IgD-negative memory B cell (primary cell): Measurements from ENCODE around the gene TNFAIP8L1. TPM values are rescaled to one million over a fixed set of nuclear protein-coding genes. Genes with fewer than 3 reads are reported as not detected.

Source experiments
- polyA plus RNA-seq: library from polyadenylated mRNA; unstranded; fragments of 300-500 nt; fragmentation: Illumina TruSeq; gene quantifications from one replicate; pipeline ENCODE4 v1.2.3, GENCODE V29; 2021

The TNFAIP8L1 gene
- polyA plus RNA-seq, 1 donor from 2014 or later, result 18.4 TPM

Other genes with a start within 250 kb of the TNFAIP8L1 start
- gene SH3GL1, start 239.0 kb upstream of the TNFAIP8L1 start, polyA plus RNA-seq, result 23.7 TPM
- 6.9 TPM for gene CHAF1A, start 236.9 kb upstream of the TNFAIP8L1 start, polyA plus RNA-seq
- 7.0 TPM for gene UBXN6, start 181.7 kb upstream of the TNFAIP8L1 start, polyA plus RNA-seq
- gene HDGFL2, start 167.2 kb upstream of the TNFAIP8L1 start, polyA plus RNA-seq, result 31.9 TPM
- gene PLIN4, start 121.0 kb upstream of the TNFAIP8L1 start, polyA plus RNA-seq, result 0.15 TPM
- gene PLIN5, start 104.3 kb upstream of the TNFAIP8L1 start, polyA plus RNA-seq, result not detected
- 0.81 TPM for gene LRG1, start 99.5 kb upstream of the TNFAIP8L1 start, polyA plus RNA-seq
- not detected for gene SEMA6B, start 79.8 kb upstream of the TNFAIP8L1 start, polyA plus RNA-seq
- 100 TPM for gene MYDGF, start 30.8 kb downstream of the TNFAIP8L1 start, polyA plus RNA-seq
- 40.5 TPM for gene DPP9, start 84.3 kb downstream of the TNFAIP8L1 start, polyA plus RNA-seq
- 4.1 TPM for gene FEM1A, start 152.2 kb downstream of the TNFAIP8L1 start, polyA plus RNA-seq
- gene TICAM1, start 192.2 kb downstream of the TNFAIP8L1 start, polyA plus RNA-seq, result 23.3 TPM
- 52.1 TPM for gene PLIN3, start 228.2 kb downstream of the TNFAIP8L1 start, polyA plus RNA-seq